Erythroblast (primary cell): Measurements from ENCODE around the gene DHDH.

Experiments used
- DNase-seq, 2 experiments: peaks; one replicate each; lab custom pipeline; 2025; lab: John Stamatoyannopoulos, UW
- GATA1 ChIP-seq: IDR thresholded peaks from 2 replicates; pipeline ENCODE4 v1.6.1; 2011; ENCODE audit warnings: low read depth, mild to moderate bottlenecking, control low read depth, low read length, moderate library complexity
- POLR2A ChIP-seq: IDR thresholded peaks from 2 replicates; pipeline ENCODE4 v1.6.1; 2011; ENCODE audit warnings: mild to moderate bottlenecking, low read length

Gene DHDH

DNA sequence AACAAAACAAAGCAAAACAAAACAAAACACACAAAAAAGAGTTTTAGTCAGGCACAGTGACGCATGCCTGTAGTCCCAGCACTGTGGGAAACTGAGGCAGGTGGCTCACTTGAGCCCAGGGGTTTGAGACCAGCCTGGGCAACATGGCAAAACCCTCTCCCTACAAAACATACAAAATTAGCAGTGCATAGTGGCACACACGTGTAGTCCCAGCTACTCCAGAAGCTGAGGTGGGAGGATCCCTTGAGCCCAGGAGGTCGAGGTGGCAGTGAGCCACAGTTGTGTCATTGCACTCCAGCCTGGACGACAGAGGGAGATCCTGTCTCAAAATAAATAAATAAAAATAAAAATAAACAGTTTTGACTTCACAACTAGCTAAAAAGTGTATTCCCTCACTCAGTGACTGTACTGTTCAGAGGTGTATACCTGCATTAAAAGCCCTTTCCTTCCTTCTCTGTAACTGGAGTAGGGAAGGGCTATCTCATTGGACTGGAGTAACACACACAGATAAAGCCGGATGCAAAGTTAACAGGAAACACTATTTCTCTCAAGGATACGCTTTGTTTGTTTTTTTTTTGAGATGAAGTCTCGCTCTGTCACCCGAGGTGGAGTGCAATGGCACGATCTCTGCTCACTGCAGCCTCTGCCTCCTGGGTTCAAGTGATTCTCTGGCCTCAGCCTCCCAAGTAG lies 17.5 kb downstream of the DHDH start:
- no peak for DNase-seq
- no peak for TF ChIP-seq POLR2A
- no peak for TF ChIP-seq GATA1

DNA sequence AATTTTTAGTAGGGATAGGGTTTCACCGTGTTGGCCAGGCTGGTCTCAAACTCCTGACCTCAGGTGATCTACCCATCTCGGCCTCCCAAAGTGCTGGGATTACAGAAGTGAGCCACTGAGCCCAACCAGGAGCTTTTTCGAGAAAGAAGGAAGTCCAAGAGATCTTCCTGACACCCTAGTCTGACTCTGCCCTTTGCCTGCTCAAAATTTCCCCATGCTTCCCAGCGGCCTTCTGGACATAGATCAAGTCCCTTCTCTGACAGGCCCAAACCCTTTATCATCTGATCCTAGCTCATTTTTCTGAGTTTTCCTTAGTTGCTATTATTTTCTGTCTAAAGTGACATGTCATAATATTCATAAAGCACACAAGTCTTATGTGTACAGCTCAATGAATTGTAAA lies 19.6 kb downstream of the DHDH start:
- TF ChIP-seq GATA1 (no peak), POLR2A (no peak)
- no peak for DNase-seq

DNA sequence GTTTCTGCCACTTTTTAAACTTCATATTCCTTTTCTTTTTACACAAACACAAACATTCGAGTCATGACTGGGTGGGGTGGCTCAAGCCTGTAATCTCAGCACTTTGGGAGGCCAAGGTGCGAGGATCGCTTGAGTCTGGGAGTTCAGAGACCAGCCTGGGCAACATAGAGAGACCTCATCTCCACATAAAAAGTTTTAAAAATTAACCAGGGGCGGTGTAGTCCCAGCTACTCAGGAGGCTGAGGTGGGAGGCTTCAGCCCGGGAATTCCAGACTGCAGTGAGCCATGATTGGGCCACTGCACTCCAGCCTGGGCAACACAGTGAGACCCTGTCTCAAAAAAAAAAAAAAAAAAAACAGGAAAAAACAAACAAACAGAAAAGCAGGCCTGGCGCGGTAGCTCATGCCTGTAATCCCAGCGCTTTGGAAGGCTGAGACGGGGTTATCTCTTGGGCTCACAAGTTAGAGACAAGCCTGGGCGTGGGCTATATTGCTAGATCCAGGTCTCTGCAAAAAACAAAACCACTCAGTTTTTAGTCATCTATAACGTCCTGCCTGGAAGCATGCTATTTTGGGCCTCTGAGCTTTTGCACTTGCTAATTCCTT lies 20.6 kb downstream of the DHDH start:
- no peak for TF ChIP-seq GATA1
- TF ChIP-seq POLR2A: no peak

DNA sequence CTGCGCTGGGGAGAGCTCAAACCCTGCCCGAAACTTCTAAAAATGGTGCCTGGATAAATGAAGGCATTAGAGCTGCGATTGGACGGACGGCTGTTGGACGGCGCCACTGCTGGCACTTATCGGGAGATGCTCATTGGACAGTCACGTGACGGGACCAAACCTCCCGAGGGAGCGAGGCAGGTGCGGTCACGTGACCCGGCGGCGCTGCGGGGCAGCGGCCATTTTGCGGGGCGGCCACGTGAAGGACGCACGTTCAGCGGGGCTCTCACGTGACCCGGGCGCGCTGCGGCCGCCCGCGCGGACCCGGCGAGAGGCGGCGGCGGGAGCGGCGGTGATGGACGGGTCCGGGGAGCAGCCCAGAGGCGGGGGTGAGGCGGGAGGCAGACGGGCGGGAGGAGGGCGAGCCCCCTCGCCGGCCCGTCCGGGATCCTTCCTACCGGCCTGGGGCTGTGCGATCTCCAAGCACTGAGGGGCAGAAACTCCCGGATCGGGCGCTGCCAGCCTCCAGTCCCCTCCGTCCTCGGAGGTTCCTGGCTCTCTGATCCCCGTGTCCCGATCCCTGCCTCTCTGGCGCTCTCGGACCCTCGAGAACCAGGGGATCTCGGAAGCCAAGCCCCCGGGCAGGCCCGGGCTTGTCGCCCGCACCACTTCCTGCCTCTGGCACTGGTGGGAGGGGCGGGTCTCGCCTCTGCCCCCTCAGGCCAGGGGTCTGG lies 21.3 kb downstream of the DHDH start, which contains the start of gene BAX:
TSS of gene BAX (plus strand) at position 281 of the 713 bp plus-strand sequence. CDS start at position 335, 54 bp downstream.
- DNase-seq: peak; percentile 99
- TF ChIP-seq GATA1 (no peak), POLR2A (peak; percentile 83)

More for the DNA sequence above, 20.6 kb downstream of the DHDH start:
- DNase-seq: peak in 1 of 2 experiments; percentile 63

DNA sequence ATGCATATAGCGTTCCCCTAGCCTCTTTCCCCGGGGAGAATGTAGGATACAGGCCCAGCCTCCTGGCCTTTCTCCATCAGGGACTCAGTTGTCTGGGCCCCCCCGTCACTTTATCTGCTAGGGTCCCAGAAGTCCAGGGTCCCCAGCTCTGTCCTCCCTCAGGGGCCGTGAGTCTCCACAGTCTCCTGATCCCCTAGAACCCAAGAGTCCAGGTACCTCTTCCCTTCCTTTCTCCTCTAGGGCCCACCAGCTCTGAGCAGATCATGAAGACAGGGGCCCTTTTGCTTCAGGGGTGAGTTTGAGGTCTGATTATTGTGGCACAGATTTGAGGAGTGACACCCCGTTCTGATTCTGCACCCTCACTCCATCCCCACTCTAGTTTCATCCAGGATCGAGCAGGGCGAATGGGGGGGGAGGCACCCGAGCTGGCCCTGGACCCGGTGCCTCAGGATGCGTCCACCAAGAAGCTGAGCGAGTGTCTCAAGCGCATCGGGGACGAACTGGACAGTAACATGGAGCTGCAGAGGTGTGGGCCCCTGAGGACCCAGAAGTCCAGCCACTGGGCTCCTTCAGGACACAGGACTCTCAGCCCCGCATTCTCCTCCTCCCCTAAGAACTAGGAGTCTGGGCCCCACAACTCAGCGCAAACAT lies 21.9 kb downstream of the DHDH start:
- TF ChIP-seq POLR2A: no peak
- TF ChIP-seq GATA1: no peak
- DNase-seq: no peak

DNA sequence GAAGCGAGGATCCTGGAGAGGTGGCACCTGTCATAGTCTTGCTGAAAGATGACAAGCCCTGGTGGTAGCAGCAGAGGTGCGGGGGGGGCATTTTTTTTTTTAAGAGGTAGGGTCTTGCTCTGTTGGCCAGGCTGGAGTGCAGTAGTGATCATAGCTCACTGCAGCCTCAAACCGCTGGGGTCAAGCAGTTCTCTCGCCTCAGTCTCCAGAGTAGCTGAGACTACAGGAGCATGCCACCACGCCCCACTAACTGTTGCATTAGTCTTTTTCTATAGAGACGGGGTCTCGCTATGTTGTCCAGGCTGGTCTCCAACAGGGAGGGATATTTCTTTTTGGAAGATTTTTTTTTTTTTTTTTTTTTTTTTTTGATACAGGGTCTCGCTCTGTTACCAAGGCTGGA lies 24.5 kb downstream of the DHDH start:
- no peak for TF ChIP-seq GATA1
- TF ChIP-seq POLR2A: no peak
- DNase-seq: no peak

DNA sequence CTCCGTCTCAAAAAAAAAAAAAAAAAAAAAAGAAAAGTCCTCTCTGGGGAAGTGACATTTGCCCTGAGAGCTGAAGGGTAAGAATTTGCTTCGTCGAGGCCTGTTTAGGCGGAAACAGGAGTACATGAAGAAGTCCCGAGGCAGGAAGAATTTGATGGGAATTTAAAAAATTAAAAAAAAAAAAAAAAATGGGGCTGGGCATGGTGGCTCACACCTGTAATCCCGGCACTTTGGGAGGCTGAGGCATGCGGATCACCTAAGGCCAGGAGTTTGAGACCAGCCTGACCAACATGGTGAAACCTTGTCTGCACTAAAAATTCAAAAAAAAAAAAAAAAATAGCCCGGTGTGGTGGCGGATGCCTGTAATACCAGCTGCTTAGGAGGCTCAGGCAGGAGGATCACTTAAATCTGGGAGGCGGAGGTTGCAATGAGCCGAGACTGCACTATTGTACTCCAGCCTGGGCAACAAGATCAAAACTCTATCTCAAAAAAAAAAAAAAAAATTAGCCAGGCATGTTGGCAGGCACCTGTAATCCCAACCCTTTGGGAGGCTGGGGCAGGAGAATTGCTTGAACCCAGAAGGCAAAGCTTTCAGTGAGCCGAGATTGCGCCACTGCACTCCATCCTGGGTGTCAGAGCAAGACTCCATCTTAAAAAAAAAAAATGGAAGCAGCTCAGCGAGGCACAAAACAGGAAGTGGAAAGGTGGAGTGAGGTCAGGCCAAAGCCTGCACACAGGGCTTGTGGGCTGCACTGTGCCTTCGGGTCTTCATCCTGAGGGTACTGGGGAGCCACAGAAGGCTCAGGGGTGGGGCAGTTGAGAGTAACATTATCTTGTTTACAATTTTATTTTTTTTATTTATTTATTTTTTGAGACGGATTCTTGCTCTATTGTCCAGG lies 26.1 kb downstream of the DHDH start:
- no peak for DNase-seq
- TF ChIP-seq GATA1: no peak
- TF ChIP-seq POLR2A: peak; percentile 0

DNA sequence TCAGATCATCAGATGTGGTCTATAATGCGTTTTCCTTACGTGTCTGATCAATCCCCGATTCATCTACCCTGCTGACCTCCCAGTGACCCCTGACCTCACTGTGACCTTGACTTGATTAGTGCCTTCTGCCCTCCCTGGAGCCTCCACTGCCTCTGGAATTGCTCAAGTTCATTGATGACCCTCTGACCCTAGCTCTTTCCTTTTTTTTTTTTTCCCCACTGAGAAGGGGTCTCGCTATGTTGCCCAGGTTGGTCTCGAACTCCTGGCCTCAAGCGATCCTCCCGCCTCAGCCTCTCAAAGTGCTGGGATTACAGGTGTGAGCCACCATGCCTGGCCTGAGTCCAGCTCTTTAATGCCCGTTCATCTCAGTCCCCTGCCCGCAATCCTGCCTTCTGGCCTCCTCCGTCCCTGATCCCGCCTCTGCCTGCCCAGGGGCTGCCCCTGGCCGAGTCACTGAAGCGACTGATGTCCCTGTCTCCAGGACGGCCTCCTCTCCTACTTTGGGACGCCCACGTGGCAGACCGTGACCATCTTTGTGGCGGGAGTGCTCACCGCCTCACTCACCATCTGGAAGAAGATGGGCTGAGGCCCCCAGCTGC lies 27.7 kb downstream of the DHDH start:
- TF ChIP-seq POLR2A: no peak
- TF ChIP-seq GATA1: no peak

DNA sequence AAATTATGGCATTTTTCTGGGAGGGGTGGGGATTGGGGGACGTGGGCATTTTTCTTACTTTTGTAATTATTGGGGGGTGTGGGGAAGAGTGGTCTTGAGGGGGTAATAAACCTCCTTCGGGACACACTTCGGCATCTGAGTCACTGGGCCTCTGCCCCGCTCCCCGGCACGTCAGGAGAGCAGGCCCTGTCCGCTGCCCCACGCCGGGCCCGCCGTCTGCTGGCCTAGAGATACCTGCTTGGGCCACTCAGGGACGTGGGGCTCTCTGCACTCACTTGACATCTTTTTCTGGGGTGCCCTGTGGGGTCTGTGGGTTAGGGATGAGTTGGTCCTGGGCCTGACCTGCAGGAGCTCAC lies 28.2 kb downstream of the DHDH start:
- TF ChIP-seq GATA1 (no peak), POLR2A (no peak)
- DNase-seq: no peak

More for the DNA sequence above, 27.7 kb downstream of the DHDH start:
- no peak for DNase-seq

DNA sequence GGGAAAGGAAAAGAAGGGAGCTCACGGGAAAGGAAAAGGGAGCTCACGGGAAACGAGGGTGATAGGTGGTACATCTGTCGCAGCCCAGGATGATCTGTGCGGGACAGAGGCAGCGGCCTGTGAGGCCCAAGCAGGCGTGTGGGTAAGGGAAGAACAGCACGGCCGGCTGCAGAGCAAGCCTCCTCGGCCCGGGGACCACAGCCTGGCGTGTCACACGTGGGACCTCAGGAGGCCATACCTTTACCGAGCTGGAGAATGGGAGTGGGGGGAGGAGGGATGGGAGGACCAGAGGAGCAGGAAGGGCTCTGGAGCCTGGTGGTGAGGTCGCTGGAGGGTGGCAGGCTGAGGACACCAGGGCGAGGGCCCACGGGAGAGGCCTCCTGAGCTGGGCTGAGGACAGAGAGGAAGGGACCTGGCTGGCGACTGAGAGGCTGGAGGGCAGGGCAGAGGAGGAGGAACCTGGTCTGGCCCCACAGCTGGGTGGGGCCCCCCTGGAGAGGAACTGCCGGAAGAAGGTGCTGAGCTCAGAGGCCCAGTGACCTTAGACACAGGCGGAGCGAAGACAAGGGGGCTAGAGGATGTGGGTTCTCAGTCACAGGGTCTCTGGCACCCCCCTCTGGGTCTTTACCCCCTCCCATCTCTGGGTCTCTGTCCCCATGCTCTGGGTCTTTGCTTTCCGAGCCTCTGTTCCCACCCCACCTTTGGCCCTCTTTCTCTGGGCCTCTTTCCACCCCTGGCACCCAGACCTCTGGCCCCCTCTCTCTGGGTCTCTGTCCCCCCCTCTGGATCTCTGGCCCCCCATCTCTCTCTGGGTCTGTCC lies 28.7 kb downstream of the DHDH start:
- DNase-seq: peak; percentile 88 to 92
- TF ChIP-seq POLR2A (peak; percentile 95), GATA1 (no peak)

DNA sequence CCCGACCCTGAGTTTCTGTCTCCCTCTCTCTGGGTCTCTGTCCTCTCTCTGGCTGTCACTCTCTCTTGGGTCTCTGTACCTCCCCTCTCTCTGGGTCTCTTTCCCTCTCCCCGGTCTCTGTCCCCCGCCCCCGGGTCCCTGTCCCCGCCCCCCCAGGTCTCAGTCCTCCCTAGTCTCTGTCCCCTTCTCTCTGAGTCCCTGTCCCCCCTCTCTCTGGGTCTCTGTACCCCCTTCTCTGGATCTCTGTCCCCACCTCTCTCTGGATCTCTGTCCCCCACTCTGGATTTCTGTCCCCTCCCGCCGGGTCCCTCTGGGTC lies 29.3 kb downstream of the DHDH start:
- TF ChIP-seq POLR2A (no peak), GATA1 (no peak)
- DNase-seq: peak in 1 of 2 experiments; percentile 72
